ENCODE data around the gene FAM181A. TPM values are rescaled to one million over a fixed set of nuclear protein-coding genes. Genes with fewer than 3 reads are reported as not detected.

Gene FAM181A
- total and polyA plus RNA-seq, 2 of the 4 experiments (the other 2 are of a cell fraction) = not detected

- Histone ChIP-seq H4K5ac (ENCODE audit: low read depth, low read length) (no peak overlapping the region), H2BK120ac (ENCODE audit: low read depth, low read length) (no peak overlapping the region), H3K4me1 (ENCODE audit: control insufficient read depth, insufficient read depth, low read length) (no peaks in the 10 kb centered on the region), H3K23ac (ENCODE audit: low read depth, low read length) (no peak overlapping the region), H3K36me3 (ENCODE audit: control insufficient read depth, insufficient read depth, low read length) (no peaks in the 10 kb centered on the region), H3K79me1 (ENCODE audit: low read depth in 1 of 2, low read length in 2 of 2) (no peaks in the 10 kb centered on the region), H4K8ac (ENCODE audit: low read depth in 2 of 2, low read length in 2 of 2) (no peak overlapping the region), H3K27me3 (ENCODE audit: control insufficient read depth, insufficient read depth, low read length) (peaks cover 21% of the 10 kb centered on the region), H2AFZ (replicated peaks; ENCODE audit: low read length, poor library complexity) (no peak overlapping the region), H2BK5ac (ENCODE audit: low read depth, low read length, poor library complexity, severe bottlenecking) (no peak overlapping the region), H3K9me3 (ENCODE audit: control insufficient read depth, insufficient read depth, low read length) (no peaks in the 10 kb centered on the region), H4K91ac (ENCODE audit: insufficient read depth, low read depth, low read length) (no peak overlapping the region), H4K20me1 (ENCODE audit: insufficient read depth, low read length) (no peaks in the 10 kb centered on the region), H3K56ac (ENCODE audit: extremely low read depth, insufficient read depth, low read length) (no peak overlapping the region), H2AK5ac (ENCODE audit: low read depth, low read length) (no peak overlapping the region), H3K4me3 (ENCODE audit: insufficient read depth, low read depth, low read length) (no peak overlapping the region), H3K4me2 (ENCODE audit: low read depth, low read length) (no peak overlapping the region), H3K14ac (replicated peaks; ENCODE audit: low read depth, low read length) (no peak overlapping the region), H3K4ac (ENCODE audit: low read depth, low read length) (no peak overlapping the region), H3K9ac (ENCODE audit: low read depth, low read length) (no peak overlapping the region), H2AK9ac (replicated peaks; ENCODE audit: low read depth, low read length, poor library complexity) (no peak overlapping the region), H2BK15ac (ENCODE audit: low read depth, low read length) (no peak overlapping the region), H3K9me1 (ENCODE audit: insufficient read depth, low read length) (no peaks in the 10 kb centered on the region), H3K18ac (ENCODE audit: low read depth, low read length) (no peak overlapping the region), H3K27ac (ENCODE audit: insufficient read depth, low read length) (no peak overlapping the region), H2BK20ac (ENCODE audit: low read depth, low read length) (no peak overlapping the region)
- ChIA-PET POLR2A (ENCODE audit: unreplicated experiment) (no interaction called here), CTCF (no interaction called here)
- in situ Hi-C loops (cut with MboI; ENCODE audit: low sequenced_read_pairs) (no loop called here), dilution Hi-C loops (cut with HindIII; ENCODE audit: low sequenced_read_pairs, unreplicated experiment) (no loop called here), intact Hi-C loops (cut with micrococcal nuclease) (no loop called here)
- no peak for DNase-seq
- no peak for TF ChIP-seq FOS (IDR thresholded peaks at IDR 0.05; ENCODE audit: low read depth, low read length)
- TF ChIP-seq CTCF (conservative IDR thresholded peaks at IDR 0.05; ENCODE audit: low read depth, low read length) = no peak
- no peak for TF ChIP-seq MAZ (IDR thresholded peaks at IDR 0.05; ENCODE audit: borderline replicate concordance, low read depth, low read length)
- no peak for TF ChIP-seq RCOR1 (IDR thresholded peaks at IDR 0.05; ENCODE audit: insufficient replicate concordance, low read length)
- no peak for TF ChIP-seq RAD21 (IDR thresholded peaks at IDR 0.05; ENCODE audit: low read length)
- TF ChIP-seq SMC3 (IDR thresholded peaks at IDR 0.05; ENCODE audit: low read depth, low read length) = no peak
- no peak for TF ChIP-seq CHD1 (IDR thresholded peaks at IDR 0.05; ENCODE audit: low read depth, low read length)
- no TSS peak for BruUV-seq (replicated peaks)
- ATAC-seq (ENCODE audit: low read depth) = no peak
- 60% methylated on average over 2 of the region's 11 CpGs; no CpG with 5 or more reads in 1 of the 2 experiments for WGBS, 2 experiments (ENCODE audit: extremely low coverage in 2 of 2, insufficient read length in 1 of 2)
Observed at GRCh38 chr14:93929657-93930056, 2.5 kb downstream of the FAM181A start.
